HUES64 (cell line): ENCODE data around the gene KCND3.

Source experiments
- H3K27ac ChIP-seq: 2 replicates; pipeline ENCODE4 v1.7.0; 2013; ENCODE audit warnings: low read depth, low read length, inconsistent platforms
- H3K27me3 ChIP-seq: 2 replicates; pipeline ENCODE4 v1.6.1; 2013; ENCODE audit warnings: mild to moderate bottlenecking, low read length; ENCODE audit not compliant: insufficient read depth
- H3K36me3 ChIP-seq: 2 replicates; pipeline ENCODE4 v1.6.1; 2013; ENCODE audit warnings: mild to moderate bottlenecking, low read length; ENCODE audit not compliant: insufficient read depth
- H3K4me1 ChIP-seq: 2 replicates; pipeline ENCODE4 v1.6.1; 2013; ENCODE audit warnings: mild to moderate bottlenecking, low read length, moderate library complexity; ENCODE audit not compliant: insufficient read depth
- H3K4me3 ChIP-seq: 2 replicates; pipeline ENCODE4 v1.5.1; 2013; ENCODE audit warnings: mild to moderate bottlenecking, low read length, moderate library complexity
- H3K9ac ChIP-seq: 2 replicates; pipeline ENCODE4 v1.6.1; 2013; ENCODE audit warnings: mild to moderate bottlenecking, low read depth, low read length
- H3K9me3 ChIP-seq: 2 replicates; pipeline ENCODE4 v1.6.1; 2013; ENCODE audit warnings: low read depth, low read length; ENCODE audit not compliant: insufficient read depth
- WGBS: fragments of 150-250, 120-280 bp; methylation state at CpG from one replicate; pipeline ENCODE4 v1.1.7; 2013; ENCODE audit warnings: missing lambda C conversion rate; 5-methylcytosine and 5-hydroxymethylcytosine counted together

Gene KCND3

GRCh38 chr1:111895017-111895416, 94.5 kb downstream of the KCND3 start:
- no peaks in the 10 kb centered on the region for H3K9me3 ChIP-seq
- no peak overlapping the region for H3K9ac ChIP-seq
- H3K36me3 ChIP-seq = no peaks in the 10 kb centered on the region
- H3K27ac ChIP-seq = no peak overlapping the region
- H3K27me3 ChIP-seq = no peaks in the 10 kb centered on the region
- 38% methylated on average over 2 of the region's 2 CpGs for WGBS
- no peak overlapping the region for H3K4me3 ChIP-seq
- H3K4me1 ChIP-seq = 0 out of 2 replicates have a peak, but pooled peaks cover 4% of the 10 kb centered on the region

- H3K27ac ChIP-seq = no peak overlapping the region
- 94% methylated on average over 6 of the region's 6 CpGs for WGBS
- no peaks in the 10 kb centered on the region for H3K9me3 ChIP-seq
- H3K9ac ChIP-seq = no peak overlapping the region
- no peak overlapping the region for H3K4me3 ChIP-seq
- 0 out of 2 replicates have a peak, but pooled peaks cover 4% of the 10 kb centered on the region for H3K4me1 ChIP-seq
- no peaks in the 10 kb centered on the region for H3K27me3 ChIP-seq
- H3K36me3 ChIP-seq = no peaks in the 10 kb centered on the region
Measured at GRCh38 chr1:111894497-111894896, 95.0 kb downstream of the KCND3 start.

GRCh38 chr1:111891566-111891965, 97.9 kb downstream of the KCND3 start:
- Histone ChIP-seq H3K4me1 (peaks cover 8% of the 10 kb centered on the region), H3K9ac (no peak overlapping the region), H3K27me3 (no peaks in the 10 kb centered on the region), H3K4me3 (no peak overlapping the region), H3K9me3 (no peaks in the 10 kb centered on the region), H3K36me3 (no peaks in the 10 kb centered on the region), H3K27ac (no peak overlapping the region)
- 89% methylated on average over 2 of the region's 3 CpGs for WGBS

GRCh38 chr1:111888740-111889376, 100.6 kb downstream of the KCND3 start:
- WGBS = 62% methylated on average over 8 of the region's 8 CpGs
- H3K9ac ChIP-seq = no peak overlapping the region

GRCh38 chr1:111887875-111888274, 101.6 kb downstream of the KCND3 start:
- Histone ChIP-seq H3K4me3 (no peak overlapping the region), H3K4me1 (peaks cover 10% of the 10 kb centered on the region), H3K27ac (no peak overlapping the region), H3K36me3 (no peaks in the 10 kb centered on the region), H3K27me3 (no peaks in the 10 kb centered on the region), H3K9ac (no peak overlapping the region), H3K9me3 (no peaks in the 10 kb centered on the region)
- 91% methylated on average over 1 of the region's 1 CpG for WGBS

More at GRCh38 chr1:111888740-111889376, 100.6 kb downstream of the KCND3 start:
- no peaks in the 10 kb centered on the region for H3K9me3 ChIP-seq
- H3K4me1 ChIP-seq = peaks cover 10% of the 10 kb centered on the region
- H3K27me3 ChIP-seq = no peaks in the 10 kb centered on the region
- no peak overlapping the region for H3K4me3 ChIP-seq
- no peaks in the 10 kb centered on the region for H3K36me3 ChIP-seq
- no peak overlapping the region for H3K27ac ChIP-seq

GRCh38 chr1:111887385-111887784, 102.1 kb downstream of the KCND3 start:
- no peaks in the 10 kb centered on the region for H3K36me3 ChIP-seq
- H3K27me3 ChIP-seq = no peaks in the 10 kb centered on the region
- no peak overlapping the region for H3K9ac ChIP-seq
- H3K9me3 ChIP-seq = no peaks in the 10 kb centered on the region
- H3K4me1 ChIP-seq = peaks cover 10% of the 10 kb centered on the region
- 79% methylated on average over 3 of the region's 3 CpGs for WGBS
- H3K4me3 ChIP-seq = no peak overlapping the region
- H3K27ac ChIP-seq = no peak overlapping the region

GRCh38 chr1:111886741-111887140, 102.7 kb downstream of the KCND3 start:
- WGBS = 57% methylated on average over 2 of the region's 2 CpGs
- Histone ChIP-seq H3K9me3 (no peaks in the 10 kb centered on the region), H3K4me3 (no peak overlapping the region), H3K36me3 (no peaks in the 10 kb centered on the region), H3K4me1 (peaks cover 10% of the 10 kb centered on the region), H3K27ac (no peak overlapping the region), H3K9ac (no peak overlapping the region), H3K27me3 (no peaks in the 10 kb centered on the region)

GRCh38 chr1:111884772-111885443, 104.6 kb downstream of the KCND3 start:
- Histone ChIP-seq H3K9ac (no peak overlapping the region), H3K27me3 (no peaks in the 10 kb centered on the region), H3K36me3 (no peaks in the 10 kb centered on the region), H3K4me1 (peaks cover 10% of the 10 kb centered on the region), H3K9me3 (no peaks in the 10 kb centered on the region), H3K27ac (no peak overlapping the region), H3K4me3 (no peak overlapping the region)
- 96% methylated on average over 8 of the region's 8 CpGs for WGBS

- no peak overlapping the region for H3K9ac ChIP-seq
- no peaks in the 10 kb centered on the region for H3K36me3 ChIP-seq
- peaks cover 10% of the 10 kb centered on the region for H3K4me1 ChIP-seq
- H3K9me3 ChIP-seq = no peaks in the 10 kb centered on the region
- H3K4me3 ChIP-seq = no peak overlapping the region
- no peak overlapping the region for H3K27ac ChIP-seq
- WGBS = 93% methylated on average over 10 of the region's 10 CpGs
- H3K27me3 ChIP-seq = no peaks in the 10 kb centered on the region
Measured at GRCh38 chr1:111882986-111883560, 106.4 kb downstream of the KCND3 start.

- no peak overlapping the region for H3K9ac ChIP-seq
- no peak overlapping the region for H3K4me3 ChIP-seq
- H3K27ac ChIP-seq = no peak overlapping the region
- H3K36me3 ChIP-seq = no peaks in the 10 kb centered on the region
- H3K27me3 ChIP-seq = no peaks in the 10 kb centered on the region
- WGBS = 77% methylated on average over 6 of the region's 6 CpGs
- no peaks in the 10 kb centered on the region for H3K9me3 ChIP-seq
- peaks cover 10% of the 10 kb centered on the region for H3K4me1 ChIP-seq
Measured at GRCh38 chr1:111882559-111882958, 106.9 kb downstream of the KCND3 start.
